Stimulated activated CD4-positive, alpha-beta T cell treated with anti-CD3 and anti-CD28 coated beads, Interleukin-12 subunit alpha, Interleukin-12 subunit beta, amount 100 ng/mL, for 4 hours (primary cell): ENCODE measurements around the gene RAB31.

ENCODE experiments used
- DNase-seq: peaks from one replicate; pipeline ENCODE4 v3.0.0-alpha.2; 2020

RAB31 gene

GRCh38 chr18:9694952-9695495 lies 13.1 kb upstream of the RAB31 start:
- DNase-seq, result no peak

DNA sequence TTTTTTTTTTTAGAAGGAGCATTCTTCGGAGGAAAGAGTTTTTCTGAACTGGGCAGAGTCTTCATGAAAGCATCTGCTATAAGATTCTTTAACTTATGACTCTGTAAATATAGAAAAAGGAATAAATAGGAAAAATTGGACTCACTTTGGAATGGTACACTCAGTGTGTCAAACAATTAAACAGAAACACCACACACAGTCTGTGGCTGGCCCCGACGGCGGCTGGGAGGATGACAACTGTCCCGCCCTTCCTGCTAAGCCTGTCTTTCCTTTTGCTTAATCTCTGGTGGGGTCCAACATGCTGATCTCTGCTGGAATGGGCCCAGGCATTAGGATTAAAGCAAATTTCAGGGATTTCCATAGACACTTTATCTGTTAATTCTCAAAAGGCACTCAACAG lies 12.5 kb upstream of the RAB31 start:
- no peak for DNase-seq

DNA sequence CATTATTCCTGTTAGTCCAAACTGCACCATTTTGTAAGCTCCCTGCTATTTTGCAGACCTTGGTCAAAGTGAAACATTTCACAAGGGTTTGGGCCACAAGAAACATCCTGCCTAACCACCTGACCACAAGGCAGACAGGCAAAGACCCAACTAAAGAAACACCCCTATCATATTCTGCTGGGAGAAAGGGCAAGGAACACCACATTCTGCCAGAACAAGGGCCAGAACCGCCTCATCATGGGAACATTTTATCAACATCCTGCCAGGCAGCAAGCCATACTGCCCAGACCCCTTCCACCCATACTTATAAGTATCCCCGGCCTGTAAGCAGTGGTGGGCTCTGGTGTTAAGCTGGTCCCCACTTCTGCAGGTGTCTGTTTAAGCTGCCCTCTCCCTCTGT lies 12.0 kb upstream of the RAB31 start:
- no peak for DNase-seq

GRCh38 chr18:9696701-9697100 lies 11.4 kb upstream of the RAB31 start:
- DNase-seq, result no peak

DNA sequence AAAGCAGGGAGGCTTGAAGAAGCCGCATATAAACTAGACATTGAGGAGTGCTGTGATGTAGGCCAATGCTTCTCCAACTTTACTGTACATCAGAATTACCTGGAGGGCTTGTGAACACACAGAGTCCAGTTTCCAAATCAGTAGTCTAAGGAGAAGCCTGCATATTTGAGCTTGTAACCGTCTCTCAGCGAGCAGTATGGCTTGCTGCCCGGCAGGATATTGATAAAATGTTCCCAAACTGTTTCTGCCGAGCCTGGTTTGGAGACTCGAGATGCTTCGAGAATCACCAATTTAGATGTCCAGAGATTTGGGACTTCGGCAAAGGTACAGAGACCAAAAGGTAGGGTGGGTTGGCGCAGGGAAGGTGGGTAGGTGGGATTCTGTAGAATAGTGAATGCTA lies 11.0 kb upstream of the RAB31 start:
- DNase-seq, result no peak

DNA sequence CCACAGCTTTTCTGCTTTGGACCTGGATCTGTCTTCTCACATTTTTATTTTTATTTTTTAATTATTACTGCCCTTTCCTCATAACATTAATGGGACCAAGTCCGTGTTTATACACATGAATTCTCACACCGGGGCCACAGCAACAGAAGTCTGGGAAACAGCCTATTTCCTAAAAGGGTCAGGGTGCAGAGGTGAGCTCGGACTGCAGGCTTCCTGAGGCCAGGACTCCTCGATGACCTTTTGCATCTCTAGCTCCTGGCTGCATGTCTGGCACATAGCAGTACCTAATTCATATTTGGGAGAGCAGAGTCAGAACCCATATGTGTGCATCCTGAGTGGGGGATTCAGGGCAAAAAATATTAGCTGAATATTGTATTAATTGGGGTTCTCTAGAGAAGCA lies 9.6 kb upstream of the RAB31 start:
- DNase-seq, result no peak

- DNase-seq, result no peak
Observed at GRCh38 chr18:9700261-9700796, 7.8 kb upstream of the RAB31 start.

DNA sequence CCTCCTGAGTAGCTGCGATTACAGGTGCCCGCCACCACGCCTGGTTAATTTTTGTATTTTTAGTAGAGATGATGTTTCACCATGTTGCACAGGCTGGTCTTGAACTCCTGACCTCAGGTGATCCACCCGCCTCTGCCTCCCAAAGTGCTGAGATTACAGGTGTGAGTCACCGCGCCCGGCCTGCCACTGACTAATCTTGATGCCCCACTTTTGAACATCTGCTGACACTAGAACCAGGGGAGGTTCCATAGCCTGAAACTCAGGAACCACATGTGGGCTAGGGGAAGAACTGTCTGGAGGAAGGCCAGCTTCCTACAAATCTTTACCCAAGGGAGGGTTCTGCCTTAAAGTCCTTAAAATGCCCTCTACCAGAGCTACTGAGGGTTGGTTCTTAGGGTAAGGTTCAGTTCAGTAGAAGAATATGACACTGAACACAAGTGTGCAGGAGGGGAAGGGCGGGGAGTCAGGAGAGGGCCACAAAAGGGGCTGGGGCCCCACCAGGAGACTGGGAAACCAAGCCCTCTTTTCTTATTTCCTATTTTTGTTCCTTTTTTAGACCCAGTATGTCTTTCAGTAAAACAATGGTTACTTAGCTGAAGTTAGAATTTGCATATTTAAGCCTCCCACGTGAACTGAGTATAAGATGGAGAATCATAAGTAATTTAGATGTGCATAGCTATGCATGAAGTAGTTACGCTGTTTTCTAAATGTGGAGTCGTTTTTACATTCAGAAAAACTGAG lies 6.3 kb upstream of the RAB31 start:
- DNase-seq, result no peak

DNA sequence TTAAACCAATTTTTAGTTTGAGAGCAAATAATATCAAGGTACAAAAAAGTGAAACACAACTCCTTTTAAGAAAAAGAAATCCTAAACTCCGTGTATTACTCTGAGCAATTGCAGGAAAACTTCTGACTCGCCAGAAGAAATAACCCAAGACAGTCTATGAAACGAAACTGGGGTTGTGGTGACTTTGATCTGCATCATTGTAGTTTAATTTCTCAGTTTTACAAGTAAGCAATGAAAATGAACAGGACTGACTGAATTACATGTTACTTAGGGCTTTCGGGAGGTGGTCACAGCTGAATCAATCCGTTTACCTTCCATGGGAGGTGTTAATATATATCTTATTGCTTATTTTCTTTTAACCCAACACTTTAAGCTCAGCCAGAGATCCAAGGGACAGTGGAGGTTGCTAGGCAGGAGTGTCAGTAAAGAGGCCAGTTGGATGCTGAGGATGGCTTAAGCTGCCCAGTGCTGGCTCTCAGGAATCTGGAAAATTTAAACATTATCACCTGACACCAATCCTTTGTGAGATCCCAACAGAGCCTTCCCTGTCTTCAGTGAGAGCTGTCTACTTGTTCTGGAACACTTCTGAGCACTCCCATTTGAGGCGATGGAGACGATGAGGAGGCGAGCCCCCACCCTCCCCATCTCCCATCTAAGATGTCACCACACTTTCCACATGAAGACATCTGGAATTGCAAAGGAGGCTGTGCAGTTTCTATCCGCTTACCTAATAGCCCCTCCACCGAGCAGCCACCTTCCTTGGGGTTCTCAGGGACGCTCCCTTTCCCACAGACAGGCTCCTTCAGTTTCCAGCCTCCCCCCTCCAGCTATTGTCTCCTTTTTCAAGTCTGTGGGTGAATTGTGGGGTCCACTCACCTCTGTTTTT lies 3.6 kb upstream of the RAB31 start:
- no peak for DNase-seq

DNA sequence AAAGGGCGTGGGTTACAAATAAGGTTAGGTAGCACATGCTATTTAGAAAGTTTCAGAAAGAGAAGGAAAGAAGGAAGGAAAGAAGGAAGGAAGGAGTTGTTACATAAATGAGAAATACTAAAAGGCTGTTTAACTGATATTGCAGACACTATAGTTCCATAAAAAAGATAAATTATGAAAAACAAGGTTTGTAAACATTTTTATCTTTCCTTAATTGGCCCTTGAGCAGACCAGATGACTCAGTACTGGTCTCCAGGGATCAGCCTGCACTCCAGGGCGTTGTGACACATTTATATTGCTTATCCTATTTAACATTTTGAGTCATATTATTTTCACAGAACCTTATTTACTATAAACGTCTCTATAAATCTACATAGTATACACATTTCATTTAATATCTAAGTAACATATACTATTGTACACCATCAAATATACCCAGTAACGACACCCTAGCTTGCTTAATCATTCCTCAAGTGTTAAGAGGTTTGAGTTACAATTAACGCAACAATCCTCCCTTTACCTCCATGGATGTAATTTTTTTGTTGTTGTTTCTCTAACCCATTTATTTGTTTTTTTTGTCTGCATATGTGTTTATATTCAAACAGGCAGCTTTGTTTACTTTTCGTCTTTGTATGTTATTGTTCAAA lies 2.8 kb upstream of the RAB31 start:
- no peak for DNase-seq

DNA sequence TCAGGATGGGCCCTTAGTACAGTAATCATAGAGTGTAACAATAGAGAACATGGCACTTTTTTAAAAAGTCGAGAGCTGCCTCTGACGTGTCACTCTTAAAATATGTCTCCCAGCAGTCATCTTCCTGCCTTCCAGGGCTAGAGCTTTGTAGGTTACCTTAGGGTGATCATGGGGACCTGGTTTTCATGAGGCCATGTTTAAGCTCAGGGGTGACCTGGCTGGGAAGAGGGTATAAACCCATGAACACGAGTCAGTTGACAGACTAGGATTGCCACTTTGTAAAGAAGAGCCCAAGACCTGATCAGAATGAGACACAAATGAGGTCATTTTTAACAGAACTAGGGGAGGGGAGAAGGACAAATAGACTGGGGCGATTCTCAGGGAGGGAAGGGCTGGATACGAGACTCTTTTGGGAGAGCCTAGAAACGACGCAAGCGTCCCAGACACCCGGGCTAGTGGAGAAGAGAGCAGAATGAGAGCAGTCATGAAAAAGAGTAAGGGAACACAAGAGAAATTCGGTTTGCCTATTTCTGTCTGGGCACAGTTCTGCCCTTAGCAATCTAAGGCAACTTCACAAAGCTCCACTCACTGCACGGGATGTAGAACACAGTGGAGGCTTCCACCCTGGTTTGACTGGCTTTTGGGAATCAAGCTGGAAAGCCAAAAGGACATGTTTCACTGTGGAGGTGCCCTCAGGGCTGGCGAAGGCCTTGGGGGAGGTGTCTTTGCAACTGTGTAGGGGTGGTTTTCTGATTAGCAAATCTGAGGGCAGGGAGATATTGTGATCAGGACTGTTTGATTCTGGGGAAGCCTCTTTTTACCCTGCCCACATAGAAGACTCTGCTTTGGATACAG lies 1.8 kb upstream of the RAB31 start:
- DNase-seq, result no peak

- DNase-seq, result no peak
Observed at GRCh38 chr18:9707381-9708056, 582 bp upstream of the RAB31 start.

DNA sequence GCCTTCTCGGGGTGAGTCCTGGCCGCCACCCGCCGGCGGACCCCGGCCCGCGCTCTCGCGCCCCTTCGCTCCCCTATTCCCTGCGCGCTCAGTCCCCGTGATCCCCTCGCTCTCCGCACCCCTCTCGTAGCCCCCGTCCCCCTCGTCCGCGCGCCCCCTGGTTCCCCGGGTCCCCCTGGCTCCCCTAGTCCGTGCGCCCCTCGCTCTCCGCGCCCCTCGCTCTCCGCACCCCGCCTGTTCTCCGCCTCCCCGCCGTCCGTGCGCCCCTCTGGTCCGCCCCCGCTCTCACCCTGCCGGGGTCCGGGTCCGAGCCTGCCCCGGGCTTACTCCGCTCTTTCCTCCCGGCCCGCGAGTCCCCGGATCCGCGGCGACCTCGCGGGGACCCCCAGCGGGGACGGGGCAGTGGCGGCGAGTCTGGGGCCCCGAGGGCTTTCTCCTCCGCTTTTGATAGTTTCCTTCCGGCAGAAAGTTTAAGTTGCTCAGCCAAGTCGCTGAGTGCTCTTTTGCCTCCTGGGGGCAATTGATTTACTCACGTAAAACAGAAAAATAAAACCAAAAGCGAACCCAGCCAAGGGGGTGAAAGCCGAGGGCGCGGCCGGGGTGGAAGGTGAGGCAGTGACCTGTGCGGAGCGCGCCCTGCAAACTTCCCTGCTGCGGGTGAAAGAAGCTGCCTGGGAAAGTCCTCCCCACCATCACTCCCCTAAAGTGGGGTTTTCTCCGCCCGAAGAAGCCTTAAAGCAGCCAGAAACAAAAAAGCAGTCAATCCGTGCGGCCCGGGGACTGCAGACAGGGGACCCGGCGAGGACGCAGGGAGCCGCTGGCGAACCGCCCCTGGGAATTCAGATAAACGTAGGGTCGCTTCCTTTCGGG lies 568 bp downstream of the RAB31 start:
- no peak for DNase-seq

DNA sequence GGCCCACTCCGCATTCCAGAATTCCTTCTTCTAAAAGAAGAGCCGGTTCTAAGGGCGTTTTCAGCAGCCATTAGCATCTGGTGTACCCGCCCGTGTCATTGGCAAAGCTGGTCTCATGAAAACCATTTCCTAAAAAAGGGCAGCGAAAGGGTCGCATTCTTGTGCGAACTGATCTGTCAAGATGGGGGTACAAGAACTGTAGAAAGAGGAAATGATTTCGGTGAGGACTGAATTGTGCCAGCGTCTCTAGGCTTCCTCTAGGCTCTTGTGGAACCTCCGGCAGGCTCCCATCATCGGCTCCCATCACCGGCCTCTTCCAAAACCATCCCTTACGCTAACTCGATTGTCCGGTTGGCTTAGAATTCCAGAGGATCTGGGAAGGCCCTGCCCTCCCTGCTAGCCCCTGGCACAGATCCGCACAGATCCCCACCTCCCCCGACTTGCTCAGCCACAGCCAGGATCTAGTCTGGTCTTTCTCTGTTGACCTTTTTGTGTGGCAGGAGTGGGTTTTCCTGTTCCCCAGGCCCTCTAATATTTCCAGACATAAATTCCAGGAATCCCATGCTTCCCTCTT lies 1.3 kb downstream of the RAB31 start:
- no peak for DNase-seq

GRCh38 chr18:9710037-9710436 lies 1.9 kb downstream of the RAB31 start:
- DNase-seq, result no peak

- no peak for DNase-seq
Observed at GRCh38 chr18:9711361-9712129, 3.4 kb downstream of the RAB31 start.

DNA sequence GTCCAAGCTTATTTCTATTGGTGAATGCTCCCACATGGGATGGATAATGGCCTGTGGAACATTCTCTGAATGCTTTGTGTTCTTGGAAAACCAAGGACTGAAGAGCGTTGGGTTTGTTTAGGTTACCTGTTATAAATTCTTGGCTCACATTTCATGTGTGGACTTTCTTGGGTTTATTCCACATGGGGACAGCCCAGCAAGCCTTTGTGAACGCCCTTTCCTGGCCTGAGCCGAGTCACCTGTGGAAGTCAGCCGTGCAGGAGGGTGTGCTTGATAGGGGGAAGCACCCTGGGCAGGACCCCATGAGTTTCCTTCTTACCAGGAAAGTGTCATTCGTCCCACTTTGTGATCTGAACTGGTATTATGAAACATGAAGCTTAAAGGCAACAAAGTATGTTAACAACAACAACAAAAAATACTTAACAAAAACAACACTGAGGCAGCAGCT lies 4.1 kb downstream of the RAB31 start:
- no peak for DNase-seq

DNA sequence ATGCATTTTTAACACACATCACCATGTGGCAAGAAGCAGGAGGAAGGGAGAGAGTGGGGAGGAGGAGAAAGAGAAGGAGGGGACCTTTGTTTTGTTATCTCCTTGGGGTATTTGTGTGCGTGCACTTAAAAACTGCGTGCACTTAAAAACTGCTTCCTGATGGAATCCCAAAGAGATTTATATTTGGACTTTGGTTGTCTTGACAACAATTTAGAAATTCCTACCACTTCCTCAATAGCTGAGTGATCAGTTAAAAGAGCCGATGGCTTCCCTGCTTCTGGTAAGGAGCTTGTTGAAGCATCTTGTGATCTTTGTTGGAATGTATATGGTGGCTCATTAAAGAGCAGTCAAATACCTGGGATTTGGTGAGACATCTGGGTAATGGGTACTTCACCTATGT lies 4.5 kb downstream of the RAB31 start:
- no peak for DNase-seq
